Measurements from ENCODE around the gene GRAMD2A. TPM values are rescaled to one million over a fixed set of nuclear protein-coding genes. Genes with fewer than 3 reads are reported as not detected.

GRAMD2A gene
- total and polyA plus RNA-seq, 2 donors (not counting 3 experiments of a cell fraction or from before 2014, with no cell fraction given) = 0.08 to 0.29 TPM

DNA sequence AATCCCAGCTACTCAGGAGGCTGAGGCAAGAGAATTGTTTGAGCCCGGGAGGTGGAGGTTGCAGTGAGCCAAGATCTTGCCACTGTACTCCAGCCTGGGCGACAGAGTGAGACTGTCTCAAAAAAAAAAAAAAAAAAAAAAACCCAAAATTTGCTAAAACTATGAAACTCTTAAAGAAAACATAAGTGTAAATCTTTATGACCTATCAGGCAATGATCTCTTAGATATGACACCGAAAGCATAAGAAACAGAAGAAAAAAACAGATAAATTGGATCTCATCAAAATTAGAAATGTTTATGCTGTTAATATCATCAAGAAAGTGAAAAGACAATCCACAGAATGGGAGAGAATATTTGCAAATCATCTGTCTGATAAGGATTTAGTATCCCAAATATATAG lies 15.3 kb downstream of the GRAMD2A start:
- Histone ChIP-seq H4K20me1 (replicated peaks; ENCODE audit: control insufficient read depth, extremely low read depth, insufficient read depth, low read length) (no peaks in the 10 kb centered on the region), H3K27me3 (ENCODE audit: control insufficient read depth in 2 of 2, insufficient read depth in 2 of 2, low read length in 2 of 2) (peaks cover 18 to 20% of the 10 kb centered on the region in 2 experiments), H3K9me3 (replicated peaks; ENCODE audit: control insufficient read depth, insufficient read depth, low read length) (no peaks in the 10 kb centered on the region), H3K4me1 (ENCODE audit: control insufficient read depth, extremely low read depth, insufficient read depth, low read length) (no peaks in the 10 kb centered on the region), H3K27ac (ENCODE audit: insufficient read depth, low read depth, low read length) (no peak overlapping the region), H3K9me1 (replicated peaks; ENCODE audit: control insufficient read depth, extremely low read depth, insufficient read depth, low read length) (no peaks in the 10 kb centered on the region), H3K79me2 (ENCODE audit: control insufficient read depth, insufficient read depth, low read length) (no peaks in the 10 kb centered on the region), H3K4me2 (ENCODE audit: insufficient read depth, low read length) (no peak overlapping the region), H3K9ac (replicated peaks; ENCODE audit: extremely low read depth, insufficient read depth, low read length) (no peak overlapping the region), H3K36me3 (ENCODE audit: control insufficient read depth in 2 of 2, extremely low read depth in 1 of 2, insufficient read depth in 2 of 2, low read length in 2 of 2) (no peaks in the 10 kb centered on the region), H3K4me3 (replicated peaks in 1 of 3; ENCODE audit: insufficient read depth in 1 of 3, low read depth in 1 of 3, low read length in 3 of 3) (no peak overlapping the region), H2AFZ (ENCODE audit: low read depth, low read length) (no peak overlapping the region)
- intact Hi-C loops (cut with micrococcal nuclease) = no loop called here
- dilution Hi-C loops (cut with MboI; ENCODE audit: extremely low pct_ligation_motif_present, low sequenced_read_pairs) = no loop called here
- CTCF ChIA-PET = interaction anchor here (0.9 to 1.4 kb wide), 2 partner anchors 18 to 26 kb away, joined by 3 to 5 read pairs; no protein-coding TSS in a partner anchor
- no peak for DNase-seq (ENCODE audit: low read depth, low spot score)
- FAIRE-seq = no peak
- no peak for TF ChIP-seq FOS (IDR thresholded peaks at IDR 0.05; ENCODE audit: borderline replicate concordance, insufficient read depth, low read length)
- TF ChIP-seq, protein P1, sequence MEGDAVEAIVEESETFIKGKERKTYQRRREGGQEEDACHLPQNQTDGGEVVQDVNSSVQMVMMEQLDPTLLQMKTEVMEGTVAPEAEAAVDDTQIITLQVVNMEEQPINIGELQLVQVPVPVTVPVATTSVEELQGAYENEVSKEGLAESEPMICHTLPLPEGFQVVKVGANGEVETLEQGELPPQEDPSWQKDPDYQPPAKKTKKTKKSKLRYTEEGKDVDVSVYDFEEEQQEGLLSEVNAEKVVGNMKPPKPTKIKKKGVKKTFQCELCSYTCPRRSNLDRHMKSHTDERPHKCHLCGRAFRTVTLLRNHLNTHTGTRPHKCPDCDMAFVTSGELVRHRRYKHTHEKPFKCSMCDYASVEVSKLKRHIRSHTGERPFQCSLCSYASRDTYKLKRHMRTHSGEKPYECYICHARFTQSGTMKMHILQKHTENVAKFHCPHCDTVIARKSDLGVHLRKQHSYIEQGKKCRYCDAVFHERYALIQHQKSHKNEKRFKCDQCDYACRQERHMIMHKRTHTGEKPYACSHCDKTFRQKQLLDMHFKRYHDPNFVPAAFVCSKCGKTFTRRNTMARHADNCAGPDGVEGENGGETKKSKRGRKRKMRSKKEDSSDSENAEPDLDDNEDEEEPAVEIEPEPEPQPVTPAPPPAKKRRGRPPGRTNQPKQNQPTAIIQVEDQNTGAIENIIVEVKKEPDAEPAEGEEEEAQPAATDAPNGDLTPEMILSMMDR (IDR thresholded peaks at IDR 0.05; ENCODE audit: extremely low read depth in 1 of 2, insufficient read depth in 1 of 2, low read depth in 1 of 2, low read length in 2 of 2) = no peak
- POLR2A ChIA-PET = no interaction called here
- BruUV-seq (replicated peaks) = no TSS peak

DNA sequence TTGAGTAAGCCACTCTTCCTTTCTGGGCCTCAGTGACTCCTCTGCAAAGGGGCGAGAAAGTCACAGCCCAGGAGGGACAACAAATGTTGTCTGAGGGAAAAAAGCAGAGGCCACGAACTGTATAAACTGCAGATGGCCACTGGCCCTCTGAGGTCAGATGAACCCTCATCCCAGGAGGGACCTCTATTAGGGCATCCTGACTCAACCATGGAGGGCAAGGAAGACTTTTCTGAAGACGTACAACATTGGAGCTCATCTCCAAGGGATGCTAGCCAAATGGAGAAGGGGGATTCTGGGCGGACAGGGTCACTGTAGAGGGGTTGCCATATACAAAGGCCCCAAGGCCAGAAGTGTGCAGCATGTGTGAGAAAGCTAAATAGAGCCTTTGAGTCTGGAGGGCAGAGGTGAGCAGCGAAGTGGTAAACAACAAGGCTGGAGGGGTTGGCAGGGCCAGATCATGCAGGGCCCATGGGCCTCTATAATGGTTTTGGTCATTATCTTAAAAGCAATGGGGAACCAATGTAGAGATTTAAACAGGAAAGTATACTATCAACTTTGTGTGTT lies 16.7 kb downstream of the GRAMD2A start:
- dilution Hi-C loops (cut with MboI; ENCODE audit: extremely low pct_ligation_motif_present, low sequenced_read_pairs) (no loop called here), intact Hi-C loops (cut with micrococcal nuclease) (no loop called here)
- POLR2A ChIA-PET = no interaction called here
- Histone ChIP-seq H3K9me1 (replicated peaks; ENCODE audit: control insufficient read depth, extremely low read depth, insufficient read depth, low read length) (no peaks in the 10 kb centered on the region), H3K9me3 (replicated peaks; ENCODE audit: control insufficient read depth, insufficient read depth, low read length) (no peaks in the 10 kb centered on the region), H3K4me2 (ENCODE audit: insufficient read depth, low read length) (no peak overlapping the region), H3K36me3 (ENCODE audit: control insufficient read depth in 2 of 2, extremely low read depth in 1 of 2, insufficient read depth in 2 of 2, low read length in 2 of 2) (no peaks in the 10 kb centered on the region), H4K20me1 (replicated peaks; ENCODE audit: control insufficient read depth, extremely low read depth, insufficient read depth, low read length) (no peaks in the 10 kb centered on the region), H2AFZ (ENCODE audit: low read depth, low read length) (no peak overlapping the region), H3K9ac (replicated peaks; ENCODE audit: extremely low read depth, insufficient read depth, low read length) (no peak overlapping the region), H3K27ac (ENCODE audit: insufficient read depth, low read depth, low read length) (no peak overlapping the region), H3K4me3 (replicated peaks in 1 of 3; ENCODE audit: insufficient read depth in 1 of 3, low read depth in 1 of 3, low read length in 3 of 3) (no peak overlapping the region), H3K79me2 (ENCODE audit: control insufficient read depth, insufficient read depth, low read length) (no peaks in the 10 kb centered on the region), H3K27me3 (ENCODE audit: control insufficient read depth in 2 of 2, insufficient read depth in 2 of 2, low read length in 2 of 2) (peaks cover 18 to 20% of the 10 kb centered on the region in 2 experiments), H3K4me1 (ENCODE audit: control insufficient read depth, extremely low read depth, insufficient read depth, low read length) (no peaks in the 10 kb centered on the region)
- CTCF ChIA-PET = no interaction called here
- no TSS peak for BruUV-seq (replicated peaks)
- FAIRE-seq (no peak), DNase-seq (ENCODE audit: low read depth, low spot score) (no peak)
- TF ChIP-seq, protein P1 (IDR thresholded peaks at IDR 0.05; ENCODE audit: extremely low read depth in 1 of 2, insufficient read depth in 1 of 2, low read depth in 1 of 2, low read length in 2 of 2) = no peak
- no peak for TF ChIP-seq GATA2 (IDR thresholded peaks at IDR 0.05; ENCODE audit: insufficient read depth, insufficient read length, low read depth, low read length)
- TF ChIP-seq FOS (IDR thresholded peaks at IDR 0.05; ENCODE audit: borderline replicate concordance, insufficient read depth, low read length) = no peak
- TF ChIP-seq POLR2AphosphoS5 (IDR thresholded peaks at IDR 0.05; ENCODE audit: insufficient read depth, low read depth, low read length) = no peak
- no peak for TF ChIP-seq MYC (IDR thresholded peaks at IDR 0.05; ENCODE audit: low read depth, low read length)
- no peak for TF ChIP-seq POLR2A (IDR thresholded peaks at IDR 0.05; ENCODE audit: low read depth, low read length)
- TF ChIP-seq, protein P2, sequence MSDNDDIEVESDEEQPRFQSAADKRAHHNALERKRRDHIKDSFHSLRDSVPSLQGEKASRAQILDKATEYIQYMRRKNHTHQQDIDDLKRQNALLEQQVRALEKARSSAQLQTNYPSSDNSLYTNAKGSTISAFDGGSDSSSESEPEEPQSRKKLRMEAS (IDR thresholded peaks at IDR 0.05; ENCODE audit: insufficient read depth, insufficient read length) = no peak
- no peak for TF ChIP-seq EZH2 (IDR thresholded peaks at IDR 0.05; ENCODE audit: borderline replicate concordance, low read depth, low read length, severe bottlenecking)
- no peak for TF ChIP-seq JUN (IDR thresholded peaks at IDR 0.05; ENCODE audit: borderline replicate concordance, insufficient read depth, insufficient read length, low read depth)

Data from endothelial cell of umbilical vein (primary cell).